T47D (cell line): ENCODE measurements around the gene RELL1.

ENCODE experiments used
- DNase-seq, 2 experiments: peaks; one replicate each; pipeline versions ENCODE4 v3.0.0 to v3.0.0-alpha.2; 2011 to 2012; ENCODE audit warnings: low read depth in 1 of 2, low spot score in 1 of 2
- JUND ChIP-seq: IDR thresholded peaks from 2 replicates; pipeline ENCODE4 v1.6.1; 2012; ENCODE audit warnings: low read depth
- in situ Hi-C: cut with HindIII; loops from 2 replicates; pipeline ENCODE4 v1.10.0; 2016; ENCODE audit warnings: low sequenced_read_pairs, low pct_unique_long_range_greater_than_20kb

The RELL1 gene

DNA sequence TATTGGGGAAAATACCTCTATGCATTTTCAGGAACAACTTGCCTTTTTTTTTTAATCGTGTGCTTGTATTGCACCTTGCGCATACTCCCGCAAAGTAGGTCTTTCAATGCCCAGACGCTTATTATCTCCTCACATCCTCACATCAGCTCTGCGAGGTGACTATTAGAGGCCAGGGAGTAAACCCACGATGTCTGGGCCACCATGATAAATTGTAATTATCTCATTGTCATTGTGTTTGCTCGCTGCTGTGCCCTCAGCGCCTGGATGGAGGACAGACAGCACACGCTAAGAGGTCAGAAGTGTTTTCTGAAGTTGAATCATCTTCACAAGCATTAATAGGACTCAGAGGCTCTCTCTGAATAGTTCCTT, 1.0 kb upstream of the RELL1 start:
- no peak for DNase-seq
- in situ Hi-C loops = no loop called here
- TF ChIP-seq JUND = no peak

DNA sequence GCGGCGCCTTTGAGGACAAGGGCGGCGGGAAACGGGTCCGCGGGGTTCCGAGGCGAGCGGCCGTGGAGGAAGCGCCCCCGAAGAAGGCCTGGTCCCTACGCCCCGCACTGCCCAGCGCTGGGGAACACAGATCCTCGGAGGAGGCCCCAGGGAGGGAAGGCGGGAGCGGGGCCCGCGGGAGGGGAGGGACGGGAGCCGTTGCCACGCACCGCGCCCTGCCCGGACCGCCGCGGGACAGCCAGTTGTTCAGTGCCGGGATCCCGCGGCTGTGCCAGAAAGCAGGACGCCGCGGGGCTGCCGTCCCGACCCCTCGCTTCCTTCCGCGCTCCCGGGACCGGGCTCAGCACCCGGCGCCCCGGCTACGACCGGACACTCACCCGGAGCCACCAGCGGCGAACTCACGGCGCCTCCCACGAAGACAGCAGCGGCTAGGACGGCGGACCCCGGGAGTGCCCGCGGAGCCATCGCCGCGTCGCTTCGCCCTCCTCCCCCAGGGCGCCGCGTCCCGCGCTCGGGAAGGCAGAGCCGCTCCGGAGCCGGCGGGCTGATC, 278 bp downstream of the RELL1 start:
- TF ChIP-seq JUND = no peak
- peak; percentile 16 to 25 for DNase-seq
- in situ Hi-C loops = no loop called here

DNA sequence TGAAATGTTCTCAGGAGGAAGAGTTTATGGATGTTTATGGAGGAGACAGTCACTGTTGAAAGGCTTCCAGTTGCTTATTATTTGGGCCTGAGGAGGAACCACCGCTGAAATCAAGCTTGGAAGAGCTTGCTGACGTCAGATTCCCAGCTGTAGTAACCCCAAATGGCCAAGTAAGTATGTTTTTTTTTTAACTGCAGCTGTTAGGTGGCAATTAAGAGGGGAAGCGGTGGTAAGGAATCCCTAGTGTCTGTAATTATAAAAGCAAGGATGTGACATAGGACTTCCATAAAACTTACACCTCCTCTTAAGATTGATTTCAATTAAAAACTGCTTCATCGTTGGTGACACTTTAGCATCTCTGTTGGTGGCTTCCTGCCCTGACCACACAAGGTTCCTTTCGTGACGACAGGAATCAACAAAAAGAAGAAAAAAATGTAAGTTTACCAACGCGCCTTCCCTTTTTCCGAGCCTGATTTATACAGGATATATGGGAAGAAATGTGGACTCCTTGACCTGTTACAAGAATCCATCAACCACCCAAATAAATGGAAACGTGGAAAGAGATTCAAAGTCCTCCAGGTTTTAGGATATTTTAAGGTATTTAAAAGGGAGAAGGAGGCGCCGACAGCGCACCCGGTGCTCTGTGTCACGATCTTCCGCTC, 884 bp downstream of the RELL1 start:
- in situ Hi-C loops = no loop called here
- TF ChIP-seq JUND = no peak
- peak in 1 of 2 experiments; percentile 10 for DNase-seq

DNA sequence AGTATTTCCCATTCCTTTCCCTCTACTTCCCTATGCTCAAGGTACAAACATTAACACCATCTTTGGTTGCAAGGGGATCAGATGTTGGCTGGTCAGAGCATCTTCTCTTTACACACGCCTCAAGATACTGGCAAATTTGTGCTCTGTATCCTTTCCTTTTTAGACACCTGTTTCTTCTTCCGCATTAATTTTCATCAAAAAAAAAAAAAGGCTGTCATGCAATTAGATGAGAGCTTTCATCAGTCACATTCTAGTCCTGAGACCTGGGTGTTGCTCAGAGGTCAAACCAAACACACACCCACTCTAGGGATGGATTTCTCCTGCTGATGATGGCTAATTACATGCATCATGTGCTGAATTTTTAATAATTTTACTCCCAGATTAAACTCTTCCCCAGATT, 2.0 kb downstream of the RELL1 start:
- in situ Hi-C loops = no loop called here
- no peak for TF ChIP-seq JUND
- no peak for DNase-seq

DNA sequence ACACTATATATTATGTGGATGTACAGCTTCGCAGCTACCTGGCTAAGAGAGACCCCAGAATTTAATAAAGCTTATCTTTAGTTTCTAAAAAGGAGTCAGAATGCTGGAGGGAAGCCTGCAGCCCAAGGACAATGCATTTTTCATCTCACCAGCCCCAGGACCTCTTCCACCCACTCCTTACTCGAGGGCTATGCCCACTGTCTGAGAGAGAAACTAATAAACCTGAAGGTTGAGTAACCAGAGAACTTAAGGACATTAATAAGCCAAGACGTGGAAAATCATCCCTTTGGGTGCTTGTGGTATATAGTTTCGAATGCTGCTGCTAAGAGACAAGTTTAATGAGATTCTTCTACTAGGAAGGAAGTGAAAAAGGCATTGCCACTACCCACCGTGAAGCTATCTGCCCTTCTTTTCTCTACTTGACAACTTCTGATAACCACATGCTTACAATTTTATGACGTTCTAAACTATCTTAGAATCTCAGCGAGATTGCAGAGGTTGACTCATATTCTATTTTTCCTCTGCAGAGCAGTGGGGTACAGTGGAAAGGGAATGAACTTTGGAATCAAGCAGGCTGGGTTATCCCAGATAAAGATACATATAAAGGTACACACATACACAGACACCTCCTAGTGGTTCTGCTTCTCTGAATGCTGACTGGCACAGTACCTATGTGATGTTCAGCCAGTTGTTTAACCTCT, 3.3 kb downstream of the RELL1 start:
- DNase-seq = peak in 1 of 2 experiments; percentile 24
- in situ Hi-C loops = no loop called here
- TF ChIP-seq JUND = no peak

DNA sequence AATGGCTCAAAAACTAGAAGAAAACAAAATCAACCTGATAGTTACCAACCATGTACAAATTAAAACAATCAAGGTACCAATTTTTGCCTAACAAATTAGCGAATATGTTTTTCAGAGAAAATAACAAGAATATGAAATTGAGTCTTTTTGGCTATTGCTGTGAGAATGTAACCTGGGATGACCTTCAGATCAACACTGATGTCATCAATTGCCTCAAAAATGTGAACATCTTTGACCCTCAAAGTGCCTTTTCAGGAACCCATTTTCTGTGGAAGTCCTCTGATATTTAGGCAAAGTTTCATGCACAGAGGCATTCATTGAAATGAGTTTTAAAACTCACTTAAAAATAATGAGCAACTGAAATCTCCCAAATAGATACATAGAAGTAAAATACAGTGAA, 6.1 kb downstream of the RELL1 start:
- in situ Hi-C loops = no loop called here
- TF ChIP-seq JUND = no peak
- no peak for DNase-seq

DNA sequence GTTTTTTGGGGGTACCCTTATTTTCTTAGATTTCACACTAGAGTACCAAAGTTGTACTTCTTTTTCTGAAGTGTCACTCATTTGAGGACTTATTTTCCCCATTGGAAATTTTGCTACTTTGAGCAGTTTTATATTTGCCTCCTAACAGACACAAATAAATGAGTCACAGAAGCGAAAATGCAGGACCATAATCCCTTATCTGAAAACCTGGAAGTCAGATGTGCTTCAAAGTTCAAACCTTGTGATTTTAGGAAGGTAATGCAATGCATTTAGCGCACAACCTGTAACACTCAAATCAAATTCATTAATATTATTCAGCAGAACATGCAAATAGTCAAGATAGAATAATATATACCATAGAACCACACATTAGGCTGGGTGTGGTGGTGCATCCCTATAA, 6.9 kb downstream of the RELL1 start:
- TF ChIP-seq JUND = no peak
- in situ Hi-C loops = no loop called here
- DNase-seq = no peak

DNA sequence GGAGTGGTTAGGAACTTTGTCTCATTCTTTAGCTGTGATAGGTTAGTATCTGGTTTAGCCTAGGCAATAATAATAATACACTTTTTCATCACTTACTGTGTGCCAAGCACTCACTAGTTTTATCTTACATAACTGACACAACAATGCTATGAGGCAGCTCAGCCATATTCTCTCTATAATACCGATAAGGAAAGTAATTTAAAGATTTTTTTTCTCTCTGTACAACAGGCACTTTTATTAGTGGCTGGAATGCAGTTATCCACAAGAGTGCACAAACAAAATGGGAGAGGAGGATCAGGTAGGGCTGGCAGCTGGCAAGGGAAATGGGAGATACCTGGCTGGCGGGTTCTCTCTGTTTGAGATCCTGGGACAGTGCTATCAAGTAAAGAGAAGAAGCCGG, 7.6 kb downstream of the RELL1 start:
- no peak for DNase-seq
- in situ Hi-C loops = no loop called here
- no peak for TF ChIP-seq JUND

DNA sequence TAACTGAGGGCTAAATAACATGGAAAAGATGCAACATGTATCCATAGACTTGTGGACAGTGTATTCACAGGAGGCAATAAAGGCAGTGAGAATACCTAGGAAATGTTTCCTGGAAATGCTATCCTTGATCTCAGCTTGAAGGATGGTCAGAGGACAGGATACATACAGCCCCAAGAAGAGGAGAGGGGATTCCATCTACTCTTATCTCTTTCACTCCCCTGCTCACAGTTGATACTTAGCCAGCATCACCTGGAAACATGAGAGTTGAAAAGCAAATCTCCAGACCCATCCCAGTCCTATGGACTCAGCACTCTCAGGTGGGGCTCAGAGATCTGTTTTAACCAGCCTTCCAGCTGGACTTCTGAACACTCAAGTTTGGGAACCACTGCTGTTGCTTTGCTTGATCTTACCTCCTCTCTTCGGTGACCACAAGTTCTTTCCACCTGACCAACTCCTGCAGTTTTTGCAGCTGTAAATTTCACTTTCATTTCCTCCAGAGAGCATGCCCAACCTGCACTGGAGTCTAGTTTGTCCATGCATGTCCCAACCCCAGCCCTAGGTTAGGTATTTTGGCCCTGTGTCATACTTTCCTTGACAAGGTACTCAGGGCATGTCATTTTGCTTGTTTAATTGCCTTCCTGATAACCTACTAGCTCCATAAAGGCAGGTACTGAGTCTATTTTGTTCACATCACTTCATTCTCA, 10.4 kb downstream of the RELL1 start:
- no peak for DNase-seq
- in situ Hi-C loops = no loop called here
- TF ChIP-seq JUND = no peak

DNA sequence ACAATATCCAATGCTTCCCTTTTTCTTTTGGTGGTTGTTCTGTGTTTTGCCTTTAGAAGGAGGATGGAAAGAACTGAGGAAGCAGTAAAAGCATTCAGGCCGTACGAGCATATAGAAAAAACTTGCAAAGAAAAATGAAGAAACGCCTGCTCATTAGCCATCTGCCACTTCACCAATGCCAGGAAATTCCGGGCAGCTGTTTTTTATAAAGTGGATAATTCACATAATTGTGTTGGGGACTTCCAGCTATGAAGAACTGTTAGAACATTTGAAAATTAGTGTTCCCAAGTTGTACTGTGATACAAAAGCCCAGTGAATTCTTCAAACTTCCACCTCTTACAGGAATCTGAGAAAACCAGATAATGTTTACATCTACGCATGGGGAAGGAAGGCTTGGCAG, 11.7 kb downstream of the RELL1 start:
- in situ Hi-C loops = no loop called here
- no peak for TF ChIP-seq JUND
- no peak for DNase-seq

DNA sequence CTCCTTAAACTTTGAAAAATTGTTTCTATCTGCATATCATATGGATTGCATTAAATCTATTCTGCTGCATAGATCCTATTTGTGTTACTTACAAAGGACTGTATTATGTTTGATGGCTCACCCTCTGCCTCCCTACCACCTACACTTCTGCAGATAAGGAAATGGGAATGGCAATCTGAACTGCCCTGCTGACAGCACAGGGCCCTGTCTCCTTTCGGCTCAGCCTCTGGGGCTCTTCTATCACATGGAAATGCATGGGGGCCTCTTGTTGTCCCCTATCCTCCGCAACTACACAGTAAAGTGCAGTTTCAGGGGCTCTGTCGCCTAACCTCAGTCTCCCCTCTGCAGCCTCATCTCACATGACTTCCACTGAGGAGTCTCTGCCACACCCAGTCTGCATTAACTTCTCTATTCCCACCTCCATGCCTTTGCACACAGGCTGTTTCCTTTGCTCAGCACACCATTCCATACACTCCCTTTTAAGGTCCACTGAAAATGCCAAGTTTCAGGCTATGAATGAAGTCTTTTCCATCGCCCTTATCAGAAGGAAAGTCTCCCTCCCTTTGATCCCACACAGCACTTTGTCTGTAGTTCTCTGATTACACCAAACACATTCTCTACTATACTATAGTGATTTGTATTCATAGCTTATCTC, 12.5 kb downstream of the RELL1 start:
- in situ Hi-C loops = no loop called here
- DNase-seq = no peak
- TF ChIP-seq JUND = no peak

DNA sequence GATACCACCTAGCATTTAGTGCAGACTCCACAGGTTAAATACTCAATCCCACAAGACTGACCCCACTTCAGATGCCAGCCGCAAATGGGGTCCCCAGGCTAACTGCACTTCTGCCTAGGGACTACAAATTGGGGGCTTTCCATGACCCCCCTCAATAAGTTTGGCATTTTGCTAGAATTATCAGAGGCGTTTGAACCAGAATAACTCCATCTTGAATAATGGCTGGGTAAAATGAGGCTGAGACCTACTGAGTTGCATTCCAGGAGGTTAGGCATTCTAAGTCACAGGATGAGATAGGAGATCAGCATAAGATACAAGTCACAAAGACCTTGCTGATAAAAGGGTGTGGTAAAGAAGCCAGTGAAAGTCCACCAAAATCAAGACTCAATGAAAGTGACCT, 15.1 kb downstream of the RELL1 start:
- TF ChIP-seq JUND = no peak
- no peak for DNase-seq
- in situ Hi-C loops = no loop called here
